Endometrial microvascular endothelial cells (primary cell): Measurements from ENCODE around the gene SNAP47. TPM values are rescaled to one million over a fixed set of nuclear protein-coding genes. Genes with fewer than 3 reads are reported as not detected.

ENCODE experiments used
- in situ Hi-C: cut with HindIII; loops from 2 replicates; pipeline ENCODE4 v1.10.0; 2017; ENCODE audit warnings: low sequenced_read_pairs, low pct_unique_long_range_greater_than_20kb; ENCODE audit errors: inconsistent ontology term
- total RNA-seq: library from RNA; depleted of rRNA; stranded (reverse); fragments of >200 nt; gene quantifications from one replicate; pipeline ENCODE4 v1.2.3, GENCODE V29; 2015; ENCODE audit errors: inconsistent ontology term

SNAP47 gene
- total RNA-seq, 1 donor from 2014 or later = 34.6 TPM

GRCh38 chr1:227764019-227764391, 28.8 kb downstream of the SNAP47 start:
- in situ Hi-C loops = no loop called here

GRCh38 chr1:227765261-227766014, 30.2 kb downstream of the SNAP47 start:
- in situ Hi-C loops = no loop called here

GRCh38 chr1:227766015-227766634, 30.9 kb downstream of the SNAP47 start:
- in situ Hi-C loops = no loop called here

- in situ Hi-C loops = no loop called here
These were observed 31.5 kb downstream of the SNAP47 start for GRCh38 chr1:227766653-227767277.

- in situ Hi-C loops = no loop called here
These were observed 32.3 kb downstream of the SNAP47 start for GRCh38 chr1:227767401-227768124.

- in situ Hi-C loops = no loop called here
These were observed 32.8 kb downstream of the SNAP47 start for GRCh38 chr1:227768125-227768439.

- in situ Hi-C loops = no loop called here
These were observed 33.4 kb downstream of the SNAP47 start for GRCh38 chr1:227768640-227769039.

- in situ Hi-C loops = no loop called here
These were observed 34.1 kb downstream of the SNAP47 start for GRCh38 chr1:227769047-227769935.

- in situ Hi-C loops = no loop called here
These were observed 34.8 kb downstream of the SNAP47 start for GRCh38 chr1:227769936-227770494.

GRCh38 chr1:227770812-227771211, 35.6 kb downstream of the SNAP47 start:
- in situ Hi-C loops = no loop called here

GRCh38 chr1:227771326-227771725, 36.1 kb downstream of the SNAP47 start:
- in situ Hi-C loops = no loop called here

GRCh38 chr1:227771771-227772170, 36.5 kb downstream of the SNAP47 start:
- in situ Hi-C loops = no loop called here

- in situ Hi-C loops = no loop called here
These were observed 38.3 kb downstream of the SNAP47 start for GRCh38 chr1:227773558-227773957.

GRCh38 chr1:227774051-227774731, 39.0 kb downstream of the SNAP47 start:
- in situ Hi-C loops = no loop called here

GRCh38 chr1:227774821-227775661, 39.8 kb downstream of the SNAP47 start:
- in situ Hi-C loops = no loop called here

GRCh38 chr1:227775841-227776240, 40.6 kb downstream of the SNAP47 start:
- in situ Hi-C loops = no loop called here

- in situ Hi-C loops = no loop called here
These were observed 41.1 kb downstream of the SNAP47 start for GRCh38 chr1:227776331-227776771.
